ENCODE data around the gene WNK4.
"Not testable (repeated sequence)": the region's sequence is repeated elsewhere in the genome, so short reads cannot be mapped to it uniquely, and the experiment has no call there.

The WNK4 gene

GRCh38 chr17:42779936-42780850 is at the start of gene WNK4:
TSS of gene WNK4 (plus strand) at chr17:42780610. CDS start at chr17:42780699, 89 bp downstream.
- DNase-seq (ENCODE audit: low spot score) = no peak

- no peak for DNase-seq (ENCODE audit: low spot score)
Observed at GRCh38 chr17:42740699-42741098, 39.7 kb upstream of the WNK4 start.

- not testable (repeated sequence) for DNase-seq (ENCODE audit: low spot score)
Observed at GRCh38 chr17:42742916-42743315, 37.5 kb upstream of the WNK4 start.

DNA sequence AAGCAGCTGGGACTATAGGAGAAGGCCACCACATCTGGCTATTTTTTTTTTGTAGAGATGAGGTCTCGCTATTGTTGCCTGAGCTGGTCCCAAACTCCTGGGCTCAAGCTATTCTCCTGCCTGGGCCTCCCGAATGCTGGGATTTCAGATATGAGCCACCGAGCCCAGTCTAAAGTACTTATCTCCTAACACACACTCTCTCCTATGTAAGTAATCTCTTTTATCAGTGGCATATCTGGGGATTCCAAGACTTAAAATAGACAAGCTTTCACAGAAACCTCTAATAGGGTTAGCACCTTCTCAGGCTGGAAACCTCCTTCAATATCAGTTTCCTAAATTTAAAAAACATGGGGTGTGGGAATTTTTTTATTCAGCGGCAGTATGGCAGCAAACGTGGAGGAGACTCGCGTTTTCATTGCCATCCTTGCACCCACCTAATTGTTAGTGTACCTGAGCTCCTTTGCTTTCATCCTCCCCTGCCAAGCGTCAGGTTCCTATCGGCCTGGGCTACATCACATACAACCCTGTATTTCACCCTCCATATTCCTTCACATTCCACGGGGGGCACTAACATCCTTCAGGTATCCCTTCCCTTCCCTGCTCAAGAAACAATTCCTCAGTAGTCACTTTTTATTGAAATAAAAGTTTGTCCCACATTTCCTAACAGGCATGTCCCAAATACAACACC is 36.7 kb upstream of the WNK4 start:
- DNase-seq (ENCODE audit: low spot score) = no peak

GRCh38 chr17:42744283-42744805 is 36.1 kb upstream of the WNK4 start:
- peak; percentile 83 for DNase-seq (ENCODE audit: low spot score)

- peak; percentile 94 for DNase-seq (ENCODE audit: low spot score)
Observed at GRCh38 chr17:42744806-42745617, 35.4 kb upstream of the WNK4 start, which contains the start of gene EZH1. TSS of gene EZH1 (minus strand) at chr17:42745040. CDS start at chr17:42728941, 16,099 bp downstream.

- no peak for DNase-seq (ENCODE audit: low spot score)
Observed at GRCh38 chr17:42748202-42748907, 32.1 kb upstream of the WNK4 start.

DNA sequence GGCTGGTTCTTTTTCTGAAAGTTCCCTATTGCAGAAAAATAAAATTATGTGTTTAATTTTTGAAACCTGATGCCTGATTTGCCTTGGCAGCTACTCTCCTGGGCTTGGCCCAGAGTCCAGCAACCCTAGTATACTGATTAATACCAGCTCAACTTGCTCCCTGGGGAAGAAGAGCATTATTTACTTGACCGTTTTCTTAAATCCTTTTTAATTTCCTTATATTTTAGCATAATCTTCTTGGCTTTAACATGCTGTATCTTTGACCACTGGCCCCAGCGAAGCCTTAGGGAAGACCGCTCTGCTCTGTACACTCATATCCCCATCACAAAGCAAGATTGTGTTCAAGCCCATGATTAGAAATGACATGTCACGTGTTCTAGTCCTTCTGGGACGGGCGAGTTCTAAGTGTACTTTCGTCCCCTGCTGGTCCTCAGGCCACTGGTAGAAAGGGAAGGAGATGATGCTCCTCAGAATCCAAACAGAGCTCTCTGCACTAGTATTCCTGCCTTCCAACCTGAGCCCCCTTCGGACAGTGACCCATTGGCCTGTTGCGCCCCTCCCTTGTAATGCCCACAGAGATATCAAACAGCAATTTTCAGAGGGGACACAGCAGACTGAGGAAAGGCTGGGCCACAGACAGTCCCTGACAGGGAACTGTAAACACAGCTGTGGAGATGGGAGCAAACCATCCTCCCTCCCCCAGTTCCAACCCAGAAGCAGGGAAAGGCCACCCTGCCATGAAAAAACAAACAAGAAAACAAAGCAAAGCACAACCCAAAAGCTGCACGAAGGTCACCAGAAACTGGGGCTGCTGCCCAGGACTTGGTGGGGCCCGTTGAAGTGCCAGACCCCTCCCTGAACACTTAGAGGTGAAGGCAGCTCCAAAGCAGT is 31.3 kb upstream of the WNK4 start:
- DNase-seq (ENCODE audit: low spot score) = no peak

DNA sequence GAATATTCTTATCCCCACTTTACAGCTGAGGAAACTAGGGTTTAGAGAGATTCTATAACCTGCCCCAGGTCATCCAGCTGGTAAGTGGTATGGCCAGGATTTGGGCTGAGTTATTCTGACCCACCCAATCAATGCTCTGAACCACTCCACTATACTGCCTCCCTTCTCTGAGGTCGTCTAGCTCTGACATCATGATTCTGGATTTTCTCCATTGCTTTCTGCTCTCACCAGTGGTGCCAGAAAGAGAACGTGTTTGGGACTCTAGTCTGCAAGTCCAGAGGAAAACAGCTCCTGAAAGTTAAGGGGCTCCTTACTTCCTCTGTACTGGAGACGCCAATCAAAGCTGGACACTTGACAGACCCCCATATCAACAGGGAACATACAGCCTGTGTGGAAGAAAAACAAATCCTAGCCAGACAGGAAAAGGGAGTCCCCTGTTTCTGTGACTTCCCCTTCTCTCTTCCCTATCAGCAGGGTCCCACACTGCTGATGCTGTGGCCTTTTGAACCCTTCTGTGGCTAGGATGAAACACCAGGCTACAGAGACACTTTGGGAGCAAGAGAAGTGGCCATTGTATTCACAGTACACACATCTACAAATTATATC is 29.6 kb upstream of the WNK4 start:
- DNase-seq (ENCODE audit: low spot score) = no peak

DNA sequence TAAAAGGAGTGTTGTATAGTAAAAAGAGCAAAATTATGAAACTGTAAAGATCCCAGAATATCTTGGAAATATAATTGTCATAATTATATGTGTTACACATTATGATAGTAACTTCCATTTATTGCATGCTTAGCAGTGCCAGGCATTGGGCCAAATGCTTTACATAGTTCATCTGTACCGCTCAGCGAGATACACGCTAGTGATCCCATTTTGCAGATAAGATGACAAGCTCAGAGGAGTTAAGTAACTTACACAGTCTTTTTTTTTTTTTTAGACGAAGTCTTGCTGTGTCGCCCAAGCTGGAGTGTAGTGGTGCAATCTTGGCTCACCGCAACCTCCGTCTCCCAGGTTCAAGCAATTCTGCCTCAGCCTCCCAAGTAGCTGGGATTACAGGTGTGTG is 28.8 kb upstream of the WNK4 start:
- no peak for DNase-seq (ENCODE audit: low spot score)

DNA sequence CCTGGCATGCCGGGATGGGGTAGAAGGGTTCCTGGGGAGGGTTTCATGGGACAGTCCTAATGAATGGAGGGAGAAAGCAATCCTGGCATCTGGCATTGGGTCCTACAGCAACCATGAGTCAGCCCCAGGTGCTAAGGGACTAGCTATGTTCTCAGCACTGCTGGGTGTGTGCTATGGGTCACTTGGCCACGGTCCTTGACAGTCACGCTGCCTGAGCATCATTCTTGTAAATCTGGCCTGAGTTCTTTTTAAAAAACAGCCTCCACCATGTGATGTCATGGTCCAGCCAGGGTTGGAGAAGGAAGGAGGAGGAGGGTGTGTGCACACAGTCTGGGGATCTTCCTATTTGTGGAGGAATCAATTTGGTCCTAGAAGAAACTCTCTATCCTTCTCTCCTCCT is 25.6 kb upstream of the WNK4 start:
- no peak for DNase-seq (ENCODE audit: low spot score)

GRCh38 chr17:42759982-42760651 is 20.3 kb upstream of the WNK4 start:
- DNase-seq (ENCODE audit: low spot score) = peak; percentile 31

DNA sequence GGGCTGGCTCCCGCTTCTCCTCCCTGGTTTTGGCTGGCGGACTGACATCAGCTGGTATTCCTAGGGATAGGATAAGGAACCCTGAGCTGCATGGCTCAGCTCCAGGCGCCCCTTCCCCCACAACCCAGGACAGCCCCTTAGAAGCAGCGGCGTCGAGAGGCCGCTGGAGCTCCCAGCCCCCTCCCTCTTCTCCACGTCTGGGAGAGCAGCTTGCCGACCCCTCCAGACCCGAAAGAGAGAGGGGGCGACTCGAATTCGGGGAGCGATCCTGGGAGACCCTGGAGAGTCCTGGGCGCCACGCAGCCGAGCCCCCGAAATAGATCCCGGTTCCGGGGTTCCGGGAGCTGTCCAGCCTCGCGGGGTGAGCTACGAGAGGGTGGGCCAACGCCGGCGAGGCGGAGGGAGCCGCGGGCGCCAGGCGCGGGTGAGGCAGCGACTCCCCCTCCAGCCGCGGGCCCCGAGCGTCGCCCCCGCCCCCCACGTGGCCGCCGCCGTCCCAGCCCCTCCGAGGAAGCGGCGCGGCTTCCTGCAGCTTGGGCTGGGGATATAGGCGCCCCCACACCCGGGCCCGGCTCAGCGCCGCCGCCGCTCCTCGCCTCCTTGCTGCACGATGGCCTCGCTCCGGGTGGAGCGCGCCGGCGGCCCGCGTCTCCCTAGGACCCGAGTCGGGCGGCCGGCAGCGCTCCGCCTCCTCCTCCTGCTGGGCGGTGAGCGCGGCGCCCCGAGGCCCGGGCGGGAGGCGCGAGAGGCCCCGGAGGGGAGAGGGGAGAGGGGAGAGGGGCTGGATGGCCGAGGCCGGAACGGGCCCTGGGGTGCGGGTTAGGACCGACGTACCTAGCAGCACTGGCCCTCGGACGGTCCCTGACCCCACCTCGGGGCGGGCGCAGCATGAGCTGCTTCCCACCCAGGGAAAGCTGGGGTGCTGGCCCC is 19.5 kb upstream of the WNK4 start, which contains the start of gene RAMP2:
Gene RAMP2, plus strand, starts transcription at position 576 of the 930 bp plus-strand sequence. Its CDS starts 35 bp downstream, at position 611.
- no peak for DNase-seq (ENCODE audit: low spot score)

GRCh38 chr17:42761638-42762037 is 18.8 kb upstream of the WNK4 start:
- no peak for DNase-seq (ENCODE audit: low spot score)

DNA sequence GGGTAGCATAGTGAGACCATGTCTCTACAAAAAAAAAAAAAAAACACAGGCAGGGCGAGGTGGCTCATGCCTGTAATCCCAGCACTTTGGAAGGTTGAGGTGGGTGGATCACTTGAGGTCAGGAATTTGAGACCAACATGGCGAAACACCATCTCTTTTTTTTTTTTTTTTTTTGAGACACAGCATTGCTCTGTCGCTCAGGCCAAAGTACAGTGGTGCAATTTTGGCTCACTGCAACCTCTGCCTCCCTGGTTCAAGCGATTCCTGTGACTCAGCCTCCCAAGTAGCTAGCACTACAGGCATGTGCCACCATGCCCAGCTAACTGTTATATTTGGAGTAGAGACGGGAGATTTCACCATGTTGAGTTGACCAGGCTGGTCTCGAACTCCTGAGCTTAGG is 14.3 kb upstream of the WNK4 start:
- no peak for DNase-seq (ENCODE audit: low spot score)

DNA sequence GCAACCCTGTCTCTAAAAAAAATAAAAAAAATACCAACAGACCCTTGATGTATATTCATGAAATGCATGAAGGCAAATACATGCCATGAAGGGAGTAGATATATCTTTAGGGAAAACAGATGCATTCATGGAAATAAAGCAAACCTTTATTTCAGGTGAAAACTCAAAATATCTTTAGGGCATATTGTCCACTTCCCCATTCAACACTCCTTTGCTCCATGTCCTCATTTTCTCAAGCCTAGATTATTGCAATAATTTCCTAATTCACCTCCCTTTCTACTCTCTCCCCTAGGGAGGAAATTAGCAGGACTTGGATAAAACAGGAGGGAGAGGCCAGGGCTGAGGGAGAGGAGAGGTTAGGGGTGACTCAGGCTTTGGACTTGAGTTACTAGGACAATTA is 12.9 kb upstream of the WNK4 start:
- DNase-seq (ENCODE audit: low spot score) = no peak

DNA sequence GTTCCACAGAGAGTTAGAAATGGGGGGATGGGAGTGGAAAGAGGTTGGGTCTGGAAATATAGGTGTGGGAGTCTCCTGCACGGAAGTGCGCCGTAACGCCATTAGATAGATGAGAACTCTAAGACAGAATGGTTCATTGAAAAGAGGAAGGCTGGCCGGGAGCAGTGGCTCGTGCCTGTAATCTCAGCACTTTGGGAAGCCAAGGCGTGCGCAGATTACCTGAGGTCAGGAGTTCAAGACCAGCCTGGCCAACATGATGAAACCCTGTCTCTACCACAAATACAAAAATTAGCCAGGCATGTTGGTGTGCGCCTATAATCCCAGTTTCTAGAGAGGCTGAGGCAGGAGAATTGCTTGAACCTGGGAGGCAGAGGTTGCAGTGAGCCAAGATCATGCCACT is 12.4 kb upstream of the WNK4 start:
- DNase-seq (ENCODE audit: low spot score) = not testable (repeated sequence)

- not testable (repeated sequence) for DNase-seq (ENCODE audit: low spot score)
Observed at GRCh38 chr17:42769964-42770363, 10.4 kb upstream of the WNK4 start.

Data from NAMALWA (cell line).